Mammary epithelial cell (primary cell): ENCODE data around the gene TM2D1.

Experiments
- CTCF ChIP-seq, 2 donors: IDR thresholded peaks in 1 of 2; conservative IDR thresholded peaks in 1 of 2; 2 replicates each; pipeline ENCODE4 v1.5.1; 2011 to 2012; ENCODE audit warnings: inconsistent platforms in 2 of 2, low read length in 2 of 2, mild to moderate bottlenecking in 2 of 2, control low read depth in 1 of 2, low read depth in 1 of 2; ENCODE audit not compliant: insufficient read depth in 1 of 2; ENCODE audit errors: extremely low read depth in 1 of 2
- EZH2 ChIP-seq: IDR thresholded peaks from 2 replicates; pipeline ENCODE4 v1.6.1; 2012; ENCODE audit warnings: low read length, inconsistent platforms, borderline replicate concordance

- TF ChIP-seq CTCF (conservative IDR thresholded peaks at IDR 0.05 in 1 of 2, IDR thresholded peaks at IDR 0.05 in 1 of 2; ENCODE audit: extremely low read depth in 1 of 2, insufficient read depth in 1 of 2, low read depth in 1 of 2, low read length in 2 of 2): no peak
- no peak for TF ChIP-seq EZH2
These were observed 24.8 kb downstream of the TM2D1 start for GRCh38 chr1:61699911-61700851.
